H9 (cell line): Measurements from ENCODE around the gene HOXC6. TPM values are rescaled to one million over a fixed set of nuclear protein-coding genes. Genes with fewer than 3 reads are reported as not detected.

Experiments used
- DNase-seq: peaks from one replicate; pipeline ENCODE4 v3.0.0-alpha.2; 2017
- H2AFZ ChIP-seq: one replicate; pipeline ENCODE4 v1.6.1; 2013; ENCODE audit warnings: mild to moderate bottlenecking, low read length, control low read depth, moderate library complexity
- H2AK5ac ChIP-seq: 2 replicates; pipeline ENCODE4 v1.6.1; 2013; ENCODE audit warnings: low read length, control low read depth, mixed read lengths; ENCODE audit not compliant: insufficient read length
- H2BK120ac ChIP-seq: one replicate; pipeline ENCODE4 v1.6.1; 2013; ENCODE audit warnings: low read depth, mild to moderate bottlenecking, low read length, control low read depth, inconsistent platforms; ENCODE audit not compliant: poor library complexity, severe bottlenecking
- H2BK12ac ChIP-seq: 2 replicates; pipeline ENCODE4 v1.6.1; 2013; ENCODE audit warnings: low read length, control low read depth, mixed read lengths, low read depth; ENCODE audit not compliant: insufficient read length
- H2BK15ac ChIP-seq: 2 replicates; pipeline ENCODE4 v1.6.1; 2013; ENCODE audit warnings: low read depth, low read length, control low read depth
- H2BK20ac ChIP-seq: one replicate; pipeline ENCODE4 v1.6.1; 2013; ENCODE audit warnings: low read depth, mild to moderate bottlenecking, low read length, control low read depth, inconsistent platforms; ENCODE audit not compliant: poor library complexity, severe bottlenecking
- H2BK5ac ChIP-seq: 2 replicates; pipeline ENCODE4 v1.6.1; 2013; ENCODE audit warnings: low read length, control low read depth, mixed read lengths; ENCODE audit not compliant: insufficient read length
- H3K14ac ChIP-seq: 2 replicates; pipeline ENCODE4 v1.6.1; 2013; ENCODE audit warnings: low read length, control low read depth; ENCODE audit not compliant: insufficient read depth
- H3K18ac ChIP-seq: 2 replicates; pipeline ENCODE4 v1.6.1; 2013; ENCODE audit warnings: low read depth, mild to moderate bottlenecking, mixed read lengths, low read length, control low read depth; ENCODE audit not compliant: insufficient read length
- H3K23ac ChIP-seq: 2 replicates; pipeline ENCODE4 v1.6.1; 2013; ENCODE audit warnings: low read length, control low read depth, mixed read lengths, low read depth; ENCODE audit not compliant: insufficient read length
- H3K23me2 ChIP-seq: 2 replicates; pipeline ENCODE4 v1.6.1; 2013; ENCODE audit warnings: low read depth, mild to moderate bottlenecking, mixed read lengths, low read length, control low read depth; ENCODE audit not compliant: insufficient read length, poor library complexity, severe bottlenecking
- H3K27ac ChIP-seq: 2 replicates; pipeline ENCODE4 v1.5.1; 2013; ENCODE audit warnings: low read length, control low read depth, mixed read lengths, low read depth; ENCODE audit not compliant: insufficient read length
- H3K27me3 ChIP-seq: 2 replicates; pipeline ENCODE4 v1.6.1; 2013; ENCODE audit warnings: low read length, control low read depth, inconsistent platforms; ENCODE audit not compliant: insufficient read depth
- H3K4ac ChIP-seq: 2 replicates; pipeline ENCODE4 v1.6.1; 2013; ENCODE audit warnings: low read depth, mild to moderate bottlenecking, control low read depth, inconsistent platforms, low read length, moderate library complexity
- H3K4me1 ChIP-seq: 2 replicates; pipeline ENCODE4 v1.6.1; 2013; ENCODE audit warnings: low read length, control low read depth, inconsistent platforms; ENCODE audit not compliant: insufficient read depth
- H3K4me2 ChIP-seq: 2 replicates; pipeline ENCODE4 v1.6.1; 2013; ENCODE audit warnings: low read length, control low read depth, mixed read lengths; ENCODE audit not compliant: insufficient read length, insufficient read depth
- H3K56ac ChIP-seq: 2 replicates; pipeline ENCODE4 v1.6.1; 2013; ENCODE audit warnings: low read depth, mild to moderate bottlenecking, mixed read lengths, low read length, control low read depth; ENCODE audit not compliant: insufficient read length
- H3K79me1 ChIP-seq: 2 replicates; pipeline ENCODE4 v1.6.1; 2013; ENCODE audit warnings: low read depth, mild to moderate bottlenecking, moderate library complexity, low read length, control low read depth, inconsistent platforms; ENCODE audit not compliant: insufficient read depth, poor library complexity, severe bottlenecking
- H3K79me2 ChIP-seq: 2 replicates; pipeline ENCODE4 v1.6.1; 2013; ENCODE audit warnings: low read length, control low read depth, inconsistent platforms; ENCODE audit not compliant: insufficient read depth
- H3K9ac ChIP-seq: 2 replicates; pipeline ENCODE4 v1.6.1; 2013; ENCODE audit warnings: low read length, control low read depth, mixed read lengths; ENCODE audit not compliant: insufficient read length; ENCODE audit errors: extremely low read depth
- H3K9me3 ChIP-seq: one replicate; pipeline ENCODE4 v1.6.1; 2013; ENCODE audit warnings: low read depth, low read length, inconsistent platforms; ENCODE audit not compliant: control insufficient read depth
- H3T11ph ChIP-seq: one replicate; pipeline ENCODE4 v1.6.1; 2013; ENCODE audit warnings: mild to moderate bottlenecking, low read length, control low read depth, inconsistent platforms
- H4K20me1 ChIP-seq: one replicate; pipeline ENCODE4 v1.6.1; 2013; ENCODE audit not compliant: control insufficient read depth, insufficient read length, insufficient read depth
- H4K5ac ChIP-seq: 2 replicates; pipeline ENCODE4 v1.6.1; 2013; ENCODE audit warnings: low read depth, mild to moderate bottlenecking, mixed read lengths, low read length, control low read depth; ENCODE audit not compliant: insufficient read length
- H4K8ac ChIP-seq: replicated peaks from 2 replicates; pipeline ENCODE4 v1.6.1; 2013; ENCODE audit warnings: low read length, control low read depth, mixed read lengths, low read depth; ENCODE audit not compliant: insufficient read length
- H4K91ac ChIP-seq: 2 replicates; pipeline ENCODE4 v1.6.1; 2013; ENCODE audit warnings: low read depth, mild to moderate bottlenecking, moderate library complexity, mixed read lengths, low read length, control low read depth; ENCODE audit not compliant: insufficient read length
- H3K27ac Mint-ChIP-seq, 3 experiments: 2 replicates in 2 of 3; 3 replicates in 1 of 3; pipeline ENCODE4 v1.8.0; 2020 to 2021; ENCODE audit warnings: mixed read lengths in 3 of 3, mild to moderate bottlenecking in 1 of 3, moderate library complexity in 1 of 3
- H3K27me3 Mint-ChIP-seq: 2 replicates; pipeline ENCODE4 v1.8.0; 2021; ENCODE audit warnings: low read depth, mild to moderate bottlenecking, moderate library complexity, mixed read lengths
- H3K36me3 Mint-ChIP-seq, 3 experiments: 2 replicates in 2 of 3; 3 replicates in 1 of 3; pipeline ENCODE4 v1.8.0; 2020 to 2021; ENCODE audit warnings: low read depth in 3 of 3, mixed read lengths in 3 of 3; ENCODE audit not compliant: insufficient read depth in 1 of 3
- H3K4me1 Mint-ChIP-seq, 2 experiments: 2 replicates each; pipeline ENCODE4 v1.8.0; 2020; ENCODE audit warnings: mixed read lengths in 2 of 2
- H3K4me3 Mint-ChIP-seq, 2 experiments: 2 replicates in 1 of 2; 3 replicates in 1 of 2; pipeline ENCODE4 v1.8.0; 2020 to 2021; ENCODE audit warnings: mild to moderate bottlenecking in 2 of 2, mixed read lengths in 2 of 2, moderate library complexity in 1 of 2
- H3K9me3 Mint-ChIP-seq, 2 experiments: 2 replicates in 1 of 2; 3 replicates in 1 of 2; pipeline ENCODE4 v1.8.0; 2020; ENCODE audit warnings: mild to moderate bottlenecking in 2 of 2, mixed read lengths in 2 of 2, moderate library complexity in 1 of 2
- CTCF ChIP-seq: fragments of 200-600 bp; sonication (generic); conservative IDR thresholded peaks from 3 replicates; pipeline ENCODE4 v1.8.0; 2021; ENCODE audit warnings: antibody characterized with exemption, mild to moderate bottlenecking
- WGBS: extraction: QIAGEN DNeasy Blood & Tissue Kit; methylation state at CpG from one replicate; pipeline ENCODE4 v1.1.7; 2013; ENCODE audit warnings: missing lambda C conversion rate, low lambda C conversion rate, mixed read lengths; ENCODE audit not compliant: insufficient read length; ENCODE audit errors: extremely low coverage; 5-methylcytosine and 5-hydroxymethylcytosine counted together
- total RNA-seq: library from RNA; stranded (reverse); gene quantifications from 2 replicates; pipeline ENCODE4 v1.2.1, GENCODE V29; 2021

HOXC6 gene
- total RNA-seq, 1 experiment from 2014 or later = not detected

GRCh38 chr12:53994009-53994263 is 34.3 kb upstream of the HOXC6 start:
- no peak overlapping the region for H3K27ac Mint-ChIP-seq
- H4K20me1 ChIP-seq = no peaks in the 10 kb centered on the region
- H4K5ac ChIP-seq = no peak overlapping the region
- peaks cover 99% of the 10 kb centered on the region for H3K27me3 ChIP-seq
- no peaks in the 10 kb centered on the region for H3K79me2 ChIP-seq
- no peaks in the 10 kb centered on the region for H3K36me3 Mint-ChIP-seq
- H3K27ac ChIP-seq = no peak overlapping the region
- TF ChIP-seq CTCF = no peak
- H3T11ph ChIP-seq = no peak overlapping the region
- peaks cover 7 to 31% of the 10 kb centered on the region in 2 experiments for H3K4me1 Mint-ChIP-seq
- no peak overlapping the region for H2BK20ac ChIP-seq
- H2BK120ac ChIP-seq = no peak overlapping the region
- H3K18ac ChIP-seq = no peak overlapping the region
- H2BK15ac ChIP-seq = 0 out of 2 replicates have a peak overlapping the region, but pooled peaks have one; percentile 83
- WGBS = no CpG with 5 or more reads among the region's 19 CpGs
- H2BK12ac ChIP-seq = no peak overlapping the region
- no peak overlapping the region for H3K4me2 ChIP-seq
- no peak overlapping the region for H4K91ac ChIP-seq
- no peak overlapping the region for H2AK5ac ChIP-seq
- no peak overlapping the region for H3K9ac ChIP-seq
- H3K9me3 Mint-ChIP-seq = peaks cover 0 to 3% of the 10 kb centered on the region in 2 experiments; a peak in 2 of 5 replicates
- no peak overlapping the region for H3K23ac ChIP-seq
- H3K23me2 ChIP-seq = no peaks in the 10 kb centered on the region
- no peak overlapping the region for H2AFZ ChIP-seq
- no peak overlapping the region for H3K4ac ChIP-seq
- no peak overlapping the region for H3K56ac ChIP-seq
- H3K14ac ChIP-seq = no peak overlapping the region
- no peak overlapping the region for H2BK5ac ChIP-seq
- H3K4me1 ChIP-seq = no peaks in the 10 kb centered on the region
- no peak overlapping the region for H4K8ac ChIP-seq
- peaks cover 100% of the 10 kb centered on the region for H3K27me3 Mint-ChIP-seq
- DNase-seq = no peak
- peak overlapping the region in 1 of 2 experiments; percentile 40; a peak in 1 of 5 replicates for H3K4me3 Mint-ChIP-seq
- H3K9me3 ChIP-seq = no peaks in the 10 kb centered on the region
- no peaks in the 10 kb centered on the region for H3K79me1 ChIP-seq
